ENCODE data around the gene SLC35E4.

Gene SLC35E4

DNA sequence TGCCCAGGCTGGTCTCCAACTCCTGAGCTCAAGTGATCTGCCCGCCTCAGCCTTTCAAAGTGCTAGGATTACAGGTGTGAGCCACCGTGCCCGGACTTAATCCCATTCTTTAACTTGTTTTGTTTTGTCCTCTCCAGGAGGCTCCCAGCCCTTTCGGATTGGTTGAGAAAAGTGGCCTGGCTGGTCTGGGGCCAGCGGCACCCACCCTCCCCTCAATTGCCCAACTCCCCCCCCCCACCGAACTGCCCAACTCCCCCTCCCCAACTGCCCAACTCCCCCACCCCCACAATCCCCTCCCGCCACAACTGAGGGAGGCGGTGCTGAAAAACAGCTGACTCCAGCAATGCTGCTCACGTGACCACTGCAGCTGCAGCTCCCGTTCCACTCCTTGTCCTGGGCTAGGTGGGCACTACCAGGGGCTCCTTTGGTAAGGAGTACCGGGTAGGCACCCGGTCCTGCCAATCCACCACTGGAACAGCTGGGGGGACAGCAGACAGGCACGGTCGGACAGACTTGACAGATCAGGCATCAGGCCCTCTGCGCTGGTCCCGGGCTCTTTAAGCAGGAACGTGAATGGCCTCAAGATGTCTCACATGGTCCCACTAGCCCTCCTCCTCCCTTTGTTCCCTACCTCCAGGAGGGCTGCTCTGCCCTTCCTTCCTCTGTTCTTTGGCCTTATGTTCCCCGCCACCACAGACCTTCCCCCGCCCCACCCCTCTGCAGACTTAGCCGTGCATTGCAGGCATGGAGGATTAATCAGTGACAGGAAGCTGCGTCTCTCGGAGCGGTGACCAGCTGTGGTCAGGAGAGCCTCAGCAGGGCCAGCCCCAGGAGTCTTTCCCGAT, 28.9 kb upstream of the SLC35E4 start, which contains the start of gene TCN2:
TSS of gene TCN2 (plus strand) at position 720 of the 845 bp plus-strand sequence. CDS start 158 bp downstream, outside the sequence.
- peak; percentile 90 for DNase-seq (ENCODE audit: low read depth)
- peak within 1 kb of the TSS; percentile 68 for H3K4me3 ChIP-seq (ENCODE audit: low read depth, low read length)
- TF ChIP-seq, protein P1, sequence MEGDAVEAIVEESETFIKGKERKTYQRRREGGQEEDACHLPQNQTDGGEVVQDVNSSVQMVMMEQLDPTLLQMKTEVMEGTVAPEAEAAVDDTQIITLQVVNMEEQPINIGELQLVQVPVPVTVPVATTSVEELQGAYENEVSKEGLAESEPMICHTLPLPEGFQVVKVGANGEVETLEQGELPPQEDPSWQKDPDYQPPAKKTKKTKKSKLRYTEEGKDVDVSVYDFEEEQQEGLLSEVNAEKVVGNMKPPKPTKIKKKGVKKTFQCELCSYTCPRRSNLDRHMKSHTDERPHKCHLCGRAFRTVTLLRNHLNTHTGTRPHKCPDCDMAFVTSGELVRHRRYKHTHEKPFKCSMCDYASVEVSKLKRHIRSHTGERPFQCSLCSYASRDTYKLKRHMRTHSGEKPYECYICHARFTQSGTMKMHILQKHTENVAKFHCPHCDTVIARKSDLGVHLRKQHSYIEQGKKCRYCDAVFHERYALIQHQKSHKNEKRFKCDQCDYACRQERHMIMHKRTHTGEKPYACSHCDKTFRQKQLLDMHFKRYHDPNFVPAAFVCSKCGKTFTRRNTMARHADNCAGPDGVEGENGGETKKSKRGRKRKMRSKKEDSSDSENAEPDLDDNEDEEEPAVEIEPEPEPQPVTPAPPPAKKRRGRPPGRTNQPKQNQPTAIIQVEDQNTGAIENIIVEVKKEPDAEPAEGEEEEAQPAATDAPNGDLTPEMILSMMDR (conservative IDR thresholded peaks at IDR 0.05; ENCODE audit: low read depth, low read length), result peak; percentile 14

DNA sequence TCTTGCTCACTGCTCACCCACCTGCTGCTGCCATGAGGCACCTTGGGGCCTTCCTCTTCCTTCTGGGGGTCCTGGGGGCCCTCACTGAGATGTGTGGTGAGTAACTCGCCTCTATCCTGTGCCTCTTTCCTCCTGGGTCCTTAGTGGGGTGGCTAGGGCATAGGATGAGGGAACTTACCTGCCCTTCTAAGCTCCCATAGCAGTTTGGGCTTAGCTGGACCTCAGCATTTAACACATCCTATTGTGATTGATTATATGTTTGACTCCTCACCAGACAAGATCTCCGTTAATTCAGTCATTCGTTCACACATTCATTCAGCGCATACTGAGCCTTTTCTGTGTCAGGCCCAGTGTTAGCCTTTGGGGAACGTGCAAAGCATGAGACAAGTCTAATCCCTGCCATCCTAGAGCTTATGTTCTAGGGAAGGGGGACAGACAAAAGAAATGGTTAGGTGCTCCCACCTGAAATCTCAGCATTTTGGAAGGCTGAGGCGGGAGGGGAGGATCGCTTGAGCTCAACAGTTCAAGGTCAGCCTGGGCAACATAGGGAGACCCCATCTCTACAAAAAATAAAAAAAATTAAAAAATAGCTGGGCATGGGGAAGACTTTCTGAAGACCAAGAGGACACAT, 28.2 kb upstream of the SLC35E4 start:
- H3K4me3 ChIP-seq (ENCODE audit: low read depth, low read length), result peak overlapping the region; percentile 68
- TF ChIP-seq, protein P1 (conservative IDR thresholded peaks at IDR 0.05; ENCODE audit: low read depth, low read length), result no peak
- no peak for DNase-seq (ENCODE audit: low read depth)

DNA sequence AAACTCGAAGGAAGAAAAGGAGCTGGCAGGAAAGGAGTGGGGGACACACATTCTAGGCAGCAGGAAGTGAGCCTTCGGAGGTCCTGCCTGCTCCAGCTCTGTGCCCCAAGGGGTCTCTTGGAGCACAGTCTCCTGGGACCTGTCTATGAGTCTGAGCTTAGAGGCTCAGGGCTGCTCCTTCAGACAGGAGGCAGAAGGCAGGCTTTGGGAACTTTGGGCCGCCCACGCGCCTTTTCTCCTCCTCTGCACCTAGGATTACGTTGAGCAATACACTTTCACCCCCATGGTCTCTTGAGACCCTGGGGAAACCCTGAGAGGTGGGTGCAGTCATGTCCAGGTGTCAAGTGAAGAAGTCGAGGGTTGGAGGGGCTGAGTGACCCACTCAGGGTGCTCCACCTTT, 27.6 kb upstream of the SLC35E4 start:
- peak overlapping the region; percentile 68 for H3K4me3 ChIP-seq (ENCODE audit: low read depth, low read length)
- TF ChIP-seq, protein P1 (conservative IDR thresholded peaks at IDR 0.05; ENCODE audit: low read depth, low read length), result no peak
- DNase-seq (ENCODE audit: low read depth), result no peak

DNA sequence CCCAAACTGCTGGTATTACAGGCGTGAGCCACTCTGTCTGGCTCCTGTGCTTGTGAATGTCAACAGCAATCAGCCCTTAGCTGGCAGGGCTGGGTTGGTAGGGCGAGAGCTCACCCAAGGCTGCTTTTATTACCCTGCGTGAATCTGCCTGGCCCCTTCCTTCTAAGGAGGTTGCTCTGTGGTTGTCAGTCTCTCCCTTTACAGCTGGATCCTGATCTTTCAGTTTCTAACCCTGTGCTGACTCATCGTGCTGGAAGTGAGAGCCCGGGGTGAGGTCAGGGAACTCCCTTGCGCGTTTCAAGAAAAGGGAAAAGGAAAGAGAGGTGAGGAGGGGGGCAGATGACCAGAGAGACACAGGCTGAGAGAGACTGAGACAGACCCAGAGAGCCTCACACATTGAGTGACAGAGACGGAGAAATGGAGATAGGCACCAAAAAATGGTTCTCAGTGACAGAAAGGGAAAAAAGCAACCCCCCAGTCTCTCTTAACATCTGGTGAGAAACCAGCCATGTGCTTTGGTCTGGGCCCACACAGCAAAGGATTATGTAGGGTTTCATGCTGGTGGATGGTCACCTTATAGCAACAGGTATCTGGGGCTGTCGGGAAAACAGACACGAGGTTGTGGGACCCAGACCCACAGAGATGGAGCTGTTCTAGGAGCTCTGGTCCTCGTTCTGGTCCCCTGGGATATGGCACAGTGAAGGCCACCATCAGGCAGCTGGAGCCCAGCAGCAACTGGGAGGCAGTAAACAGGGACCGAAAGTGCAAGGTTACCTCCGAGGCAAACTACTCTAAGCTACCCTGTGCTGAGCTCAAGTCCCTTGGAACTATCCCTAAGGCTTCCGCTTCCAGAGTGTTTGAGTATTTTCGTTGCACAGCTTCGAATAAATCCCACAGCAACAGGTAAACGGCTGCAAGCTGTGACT, 26.1 kb upstream of the SLC35E4 start:
- TF ChIP-seq, protein P1 (conservative IDR thresholded peaks at IDR 0.05; ENCODE audit: low read depth, low read length), result no peak
- no peak overlapping the region for H3K4me3 ChIP-seq (ENCODE audit: low read depth, low read length)
- DNase-seq (ENCODE audit: low read depth), result peak; percentile 91

DNA sequence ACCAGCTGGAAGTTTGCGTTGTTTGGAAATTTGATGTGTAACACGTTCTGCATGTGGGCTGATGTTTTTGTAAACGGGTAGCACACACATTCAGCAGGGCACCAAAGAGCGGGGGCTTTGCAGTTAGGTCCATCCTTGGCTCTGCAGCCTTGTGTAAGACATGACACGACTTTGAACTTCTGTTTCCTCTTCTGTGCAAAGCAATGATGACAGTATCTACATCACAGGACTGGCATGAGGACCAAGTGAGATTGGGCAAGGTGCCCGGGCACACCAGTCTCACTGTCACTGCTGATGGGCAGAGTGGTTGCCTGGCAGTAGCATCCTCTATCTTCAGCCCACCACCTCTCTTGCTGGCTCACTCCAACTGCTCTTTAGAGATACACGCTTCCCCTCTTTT, 25.3 kb upstream of the SLC35E4 start:
- H3K4me3 ChIP-seq (ENCODE audit: low read depth, low read length), result no peak overlapping the region
- DNase-seq (ENCODE audit: low read depth), result no peak
- TF ChIP-seq, protein P1 (conservative IDR thresholded peaks at IDR 0.05; ENCODE audit: low read depth, low read length), result no peak

DNA sequence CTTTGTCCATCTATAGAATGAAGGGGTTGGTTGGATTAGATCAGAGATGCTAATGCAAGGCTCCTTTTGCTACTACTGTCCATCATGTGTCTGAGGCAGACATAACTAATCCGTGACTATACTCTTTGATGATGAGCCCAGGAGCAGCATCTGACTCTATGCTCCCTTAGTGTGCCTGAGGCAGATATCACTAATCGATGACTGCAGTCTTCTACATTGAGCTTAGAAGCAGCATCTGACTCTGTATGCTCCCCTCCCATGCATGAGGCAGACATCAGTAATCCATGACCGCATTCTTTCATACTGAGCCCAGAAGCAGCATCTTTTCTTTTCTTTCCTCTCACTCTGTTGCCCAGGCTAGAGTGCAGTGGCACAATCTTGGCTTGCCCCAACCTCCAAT, 24.4 kb upstream of the SLC35E4 start:
- no peak overlapping the region for H3K4me3 ChIP-seq (ENCODE audit: low read depth, low read length)
- no peak for DNase-seq (ENCODE audit: low read depth)
- TF ChIP-seq, protein P1 (conservative IDR thresholded peaks at IDR 0.05; ENCODE audit: low read depth, low read length), result no peak

Measured in choroid plexus epithelial cell (primary cell).